Upper lobe of left lung (tissue), 6 donors: Measurements from ENCODE around the gene RAB43. TPM values are rescaled to one million over a fixed set of nuclear protein-coding genes. Genes with fewer than 3 reads are reported as not detected.

Experiments
- ATAC-seq, 2 donors: fragments of 200-7000 bp; cut with Tn5 transposase; one replicate each; pipeline ENCODE4 v1.9.1; 2022; ENCODE audit warnings: mild to moderate bottlenecking in 2 of 2, moderate library complexity in 2 of 2; ENCODE audit not compliant: low FRiP score in 2 of 2
- DNase-seq, 2 donors: peaks; one replicate each; pipeline ENCODE4 v3.0.0-alpha.2; 2019 to 2020
- H3K27ac ChIP-seq, 4 donors: fragments of 200-600 bp; sonication (generic); one replicate each; pipeline ENCODE4 v1.5.1; 2016 to 2019
- H3K27me3 ChIP-seq, 4 donors: fragments of 200-600 bp; sonication (generic); one replicate each; pipeline ENCODE4 v1.5.1; 2017 to 2019
- H3K36me3 ChIP-seq, 4 donors: fragments of 200-600 bp; sonication (generic); one replicate each; pipeline ENCODE4 v1.5.1; 2016 to 2019
- H3K4me1 ChIP-seq, 4 donors: fragments of 200-600 bp; sonication (generic); one replicate each; pipeline ENCODE4 v1.5.1; 2018 to 2019
- H3K4me3 ChIP-seq, 4 donors: fragments of 200-600 bp; sonication (generic); one replicate each; pipeline ENCODE4 v1.5.1; 2017 to 2019; ENCODE audit warnings: mild to moderate bottlenecking in 2 of 4, moderate library complexity in 1 of 4
- H3K9me3 ChIP-seq, 4 donors: fragments of 200-600 bp; sonication (generic); one replicate each; pipeline ENCODE4 v1.5.1; 2018 to 2019
- EP300 ChIP-seq, 4 donors: sonication (generic); formaldehyde crosslinking; IDR thresholded peaks; one replicate each; pipeline ENCODE4 v1.5.1; 2017; ENCODE audit warnings: antibody characterized with exemption in 4 of 4, control low read depth in 2 of 4
- POLR2A ChIP-seq, 4 donors: fragments of 450-650 bp; IDR thresholded peaks; one replicate each; pipeline ENCODE4 v1.5.1; 2016 to 2017; ENCODE audit warnings: antibody characterized with exemption in 4 of 4, mild to moderate bottlenecking in 2 of 4
- POLR2AphosphoS5 ChIP-seq, 2 donors: sonication (generic); formaldehyde crosslinking; IDR thresholded peaks; one replicate each; pipeline ENCODE4 v1.5.1; 2017; ENCODE audit warnings: antibody characterized with exemption in 2 of 2
- WGBS, 2 donors: methylation state at CpG; one replicate each; pipeline ENCODE4 v1.1.5; 2017 to 2018; 5-methylcytosine and 5-hydroxymethylcytosine counted together
- total RNA-seq, 6 donors: library from RNA; depleted of rRNA in 4 of 6; stranded (reverse); fragments of >200 nt in 4 of 6; gene quantifications; one replicate each; pipeline versions ENCODE4 v1.1.0 to v1.2.1, GENCODE V29; 2016 to 2021
- TF ChIP-seq, protein P1 (sequence below), 6 experiments: fragments of 450-650 bp in 4 of 6; fragments of 200-600 bp in 2 of 6; sonication (generic) in 2 of 6; IDR thresholded peaks; one replicate each; pipeline ENCODE4 v1.5.1; 2016 to 2019; ENCODE audit warnings: antibody characterized with exemption in 6 of 6
- donor health status: DM: no; HTN: no; CAD: no; lungs with moderate emphysema.
- donor health status: DM: no; HTN: yes; CAD: no; lungs with severe emphysema.

RAB43 gene
- total RNA-seq, 6 donors from 2014 or later, result 19.0 to 54.2 (median 34.0) TPM

- no peak within 1 kb of the TSS for H3K4me3 ChIP-seq
- DNase-seq, result peak in 1 of 2 donors; percentile 52
- WGBS, 2 donors, result 59 to 70% methylated on average over 6 to 10 of the region's 13 CpGs
- no peaks in the 10 kb centered on the region for H3K36me3 ChIP-seq
- H3K27ac ChIP-seq, result peak within 1 kb of the TSS in 3 of 4 donors; percentile 8 to 45 (median 43)
- peaks cover 5 to 10% (median 7%) of the 10 kb centered on the region in 4 donors for H3K4me1 ChIP-seq
- H3K9me3 ChIP-seq, result no peaks in the 10 kb centered on the region
- TF ChIP-seq POLR2A (IDR thresholded peaks at IDR 0.05), result no peak
- TF ChIP-seq, protein P1, sequence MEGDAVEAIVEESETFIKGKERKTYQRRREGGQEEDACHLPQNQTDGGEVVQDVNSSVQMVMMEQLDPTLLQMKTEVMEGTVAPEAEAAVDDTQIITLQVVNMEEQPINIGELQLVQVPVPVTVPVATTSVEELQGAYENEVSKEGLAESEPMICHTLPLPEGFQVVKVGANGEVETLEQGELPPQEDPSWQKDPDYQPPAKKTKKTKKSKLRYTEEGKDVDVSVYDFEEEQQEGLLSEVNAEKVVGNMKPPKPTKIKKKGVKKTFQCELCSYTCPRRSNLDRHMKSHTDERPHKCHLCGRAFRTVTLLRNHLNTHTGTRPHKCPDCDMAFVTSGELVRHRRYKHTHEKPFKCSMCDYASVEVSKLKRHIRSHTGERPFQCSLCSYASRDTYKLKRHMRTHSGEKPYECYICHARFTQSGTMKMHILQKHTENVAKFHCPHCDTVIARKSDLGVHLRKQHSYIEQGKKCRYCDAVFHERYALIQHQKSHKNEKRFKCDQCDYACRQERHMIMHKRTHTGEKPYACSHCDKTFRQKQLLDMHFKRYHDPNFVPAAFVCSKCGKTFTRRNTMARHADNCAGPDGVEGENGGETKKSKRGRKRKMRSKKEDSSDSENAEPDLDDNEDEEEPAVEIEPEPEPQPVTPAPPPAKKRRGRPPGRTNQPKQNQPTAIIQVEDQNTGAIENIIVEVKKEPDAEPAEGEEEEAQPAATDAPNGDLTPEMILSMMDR (IDR thresholded peaks at IDR 0.05), result no peak
- no peak for TF ChIP-seq POLR2AphosphoS5 (IDR thresholded peaks at IDR 0.05)
- no peak for TF ChIP-seq EP300 (IDR thresholded peaks at IDR 0.05)
- no peaks in the 10 kb centered on the region for H3K27me3 ChIP-seq
- ATAC-seq, result no peak
These were observed 61.2 kb downstream of the RAB43 start, which contains the start of gene GP9 for GRCh38 chr3:129060276-129061022. Gene GP9 (plus strand): TSS chr3:129060779. CDS start chr3:129061740, 961 bp downstream.

DNA sequence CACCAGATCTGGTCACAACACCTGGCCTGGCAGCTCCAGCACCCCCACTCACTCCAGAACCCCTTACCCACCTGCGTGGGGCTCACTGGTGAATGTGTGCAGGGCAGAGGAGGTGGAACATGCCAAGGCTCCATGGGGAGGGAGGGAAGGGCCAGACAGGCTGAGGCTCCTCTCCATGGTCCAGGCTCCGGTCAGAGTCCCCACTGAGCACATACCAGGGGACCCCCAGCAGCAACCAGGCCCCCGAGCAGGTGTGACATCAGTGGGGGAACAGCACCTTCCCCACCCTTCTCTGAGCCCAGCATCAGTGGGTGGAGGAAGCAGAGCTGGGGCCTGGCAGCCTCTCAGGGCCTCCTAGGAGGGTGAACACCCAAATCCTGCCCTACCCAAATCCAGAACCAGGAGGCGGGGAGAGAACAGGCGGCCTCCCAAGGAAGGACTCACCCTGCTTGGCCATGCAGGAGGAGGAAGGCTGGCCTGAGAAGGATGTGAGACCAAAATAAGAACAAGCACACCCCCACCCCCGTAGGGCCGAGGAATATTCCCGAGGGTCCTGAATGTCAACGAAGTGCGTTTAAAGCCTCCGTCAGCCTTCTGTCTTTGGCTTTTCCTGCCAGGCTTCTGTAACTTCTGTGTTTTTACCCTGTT lies 62.2 kb downstream of the RAB43 start:
- 75 to 83% methylated on average over 8 to 11 of the region's 11 CpGs for WGBS, 2 donors
- Histone ChIP-seq H3K27ac (peak overlapping the region in 3 of 4 donors; percentile 8 to 45 (median 9)), H3K4me1 (peaks cover 5 to 17% (median 8%) of the 10 kb centered on the region in 4 donors), H3K9me3 (no peaks in the 10 kb centered on the region), H3K4me3 (no peak overlapping the region), H3K36me3 (no peaks in the 10 kb centered on the region), H3K27me3 (no peaks in the 10 kb centered on the region)
- DNase-seq, result peak in 1 of 2 donors; percentile 45
- no peak for ATAC-seq
- TF ChIP-seq, protein P1 (IDR thresholded peaks at IDR 0.05), result no peak
- TF ChIP-seq EP300 (IDR thresholded peaks at IDR 0.05) (no peak), POLR2AphosphoS5 (IDR thresholded peaks at IDR 0.05) (no peak), POLR2A (IDR thresholded peaks at IDR 0.05) (no peak)

- ATAC-seq, result peak in 1 of 2 donors; percentile 10
- no peak overlapping the region for H3K4me3 ChIP-seq
- H3K27ac ChIP-seq, result peak overlapping the region in 1 of 4 donors; percentile 45
- H3K36me3 ChIP-seq, result no peaks in the 10 kb centered on the region
- no peaks in the 10 kb centered on the region for H3K27me3 ChIP-seq
- 44 to 50% methylated on average over 4 of the region's 4 CpGs for WGBS, 2 donors
- no peak for TF ChIP-seq EP300 (IDR thresholded peaks at IDR 0.05)
- H3K4me1 ChIP-seq, result peaks cover 10 to 25% (median 15%) of the 10 kb centered on the region in 4 donors
- no peaks in the 10 kb centered on the region for H3K9me3 ChIP-seq
- no peak for DNase-seq
These were observed 63.0 kb downstream of the RAB43 start for GRCh38 chr3:129058441-129059200.

DNA sequence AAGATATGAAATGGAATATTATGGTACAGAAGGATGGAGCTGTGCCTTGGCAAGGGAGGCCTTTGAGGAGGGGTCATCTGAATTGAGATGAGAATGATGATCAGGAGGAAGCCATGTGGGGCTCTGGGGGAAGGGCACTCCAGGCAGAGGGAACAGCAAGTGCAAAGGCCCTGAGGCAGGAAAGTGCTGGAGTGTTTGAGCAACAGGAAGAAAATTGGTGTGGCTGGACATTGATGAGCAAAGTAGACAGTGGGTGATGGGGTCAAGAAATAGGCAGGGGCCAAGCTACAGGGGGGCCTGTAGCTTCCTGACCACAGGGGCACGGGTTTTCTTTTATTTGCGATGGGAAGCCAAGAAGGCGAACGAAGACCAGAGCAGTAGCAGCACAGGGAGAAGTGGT lies 64.4 kb downstream of the RAB43 start:
- Histone ChIP-seq H3K4me3 (no peak overlapping the region), H3K9me3 (no peaks in the 10 kb centered on the region), H3K27me3 (no peaks in the 10 kb centered on the region), H3K27ac (no peak overlapping the region), H3K4me1 (peaks cover 21 to 39% (median 28%) of the 10 kb centered on the region in 4 donors), H3K36me3 (no peaks in the 10 kb centered on the region)
- TF ChIP-seq EP300 (IDR thresholded peaks at IDR 0.05) (no peak), POLR2AphosphoS5 (IDR thresholded peaks at IDR 0.05) (no peak)
- 91 to 93% methylated on average over 4 of the region's 4 CpGs for WGBS, 2 donors
- no peak for DNase-seq
- ATAC-seq, result no peak

- 57 to 70% methylated on average over 9 of the region's 9 CpGs for WGBS, 2 donors
- DNase-seq (no peak), ATAC-seq (no peak)
- Histone ChIP-seq H3K4me1 (peaks cover 21 to 44% (median 32%) of the 10 kb centered on the region in 4 donors), H3K9me3 (no peaks in the 10 kb centered on the region), H3K36me3 (no peaks in the 10 kb centered on the region), H3K27me3 (no peaks in the 10 kb centered on the region), H3K4me3 (no peak overlapping the region), H3K27ac (no peak overlapping the region)
- TF ChIP-seq POLR2A (IDR thresholded peaks at IDR 0.05), result no peak
- no peak for TF ChIP-seq POLR2AphosphoS5 (IDR thresholded peaks at IDR 0.05)
- TF ChIP-seq EP300 (IDR thresholded peaks at IDR 0.05), result no peak
- TF ChIP-seq, protein P1 (IDR thresholded peaks at IDR 0.05), result no peak
These were observed 65.0 kb downstream of the RAB43 start for GRCh38 chr3:129056451-129057173.
